Keratinocyte (primary cell): ENCODE data around the gene GAL3ST2.

ENCODE experiments used
- CTCF ChIP-seq, 3 experiments: IDR thresholded peaks in 1 of 3; conservative IDR thresholded peaks in 1 of 3; optimal IDR thresholded peaks in 1 of 3; 2 replicates in 2 of 3; 3 replicates in 1 of 3; pipeline versions ENCODE3 to v1.5.1; 2011; ENCODE audit warnings: low read length in 3 of 3, mild to moderate bottlenecking in 3 of 3, moderate library complexity in 2 of 3, control low read depth in 1 of 3, inconsistent platforms in 1 of 3; ENCODE audit not compliant: insufficient read depth in 2 of 3; ENCODE audit errors: extremely low read depth in 1 of 3
- EZH2 ChIP-seq: IDR thresholded peaks from one replicate; pipeline ENCODE4 v1.6.1; 2012; ENCODE audit warnings: inconsistent platforms, mild to moderate bottlenecking, low read length, moderate library complexity

DNA sequence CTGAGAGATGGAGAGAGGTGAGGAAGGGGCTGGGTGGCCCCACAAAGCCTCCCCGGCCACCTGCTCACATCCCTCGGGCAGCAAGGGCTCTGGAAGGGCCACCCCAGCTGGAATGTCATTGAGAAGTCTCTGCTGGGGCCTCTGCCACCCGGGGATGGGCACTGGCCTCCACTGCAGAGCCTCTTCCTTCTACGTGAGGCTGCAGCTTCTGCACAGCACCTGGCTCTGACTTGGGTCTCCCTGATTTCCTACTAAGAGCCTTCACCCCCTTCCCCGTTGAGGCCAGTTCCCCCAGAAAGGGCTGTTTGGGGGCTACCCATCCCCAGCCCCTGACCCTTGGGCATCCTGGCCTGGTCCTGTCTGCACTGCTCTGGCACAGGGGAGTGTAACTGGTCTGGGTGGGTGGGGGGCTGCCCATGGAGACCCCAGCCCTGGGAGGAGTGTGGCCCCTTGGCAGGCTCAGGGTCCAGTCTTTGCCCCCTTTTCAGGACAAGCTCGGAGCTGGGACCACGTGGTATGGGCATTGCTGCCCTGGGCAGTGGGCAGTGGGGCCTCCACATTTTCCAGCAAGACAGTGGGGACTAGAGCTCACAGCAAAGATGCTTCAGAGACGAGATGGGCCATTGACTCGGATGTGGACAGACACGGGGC, 76.5 kb downstream of the GAL3ST2 start:
- TF ChIP-seq CTCF (optimal IDR thresholded peaks at IDR 0.05 in 1 of 3, IDR thresholded peaks at IDR 0.05 in 1 of 3, conservative IDR thresholded peaks at IDR 0.05 in 1 of 3; ENCODE audit: extremely low read depth in 1 of 3, insufficient read depth in 2 of 3, low read length in 3 of 3) (no peak), EZH2 (no peak)
